Measurements from ENCODE around the gene GRK1.

Gene GRK1

DNA sequence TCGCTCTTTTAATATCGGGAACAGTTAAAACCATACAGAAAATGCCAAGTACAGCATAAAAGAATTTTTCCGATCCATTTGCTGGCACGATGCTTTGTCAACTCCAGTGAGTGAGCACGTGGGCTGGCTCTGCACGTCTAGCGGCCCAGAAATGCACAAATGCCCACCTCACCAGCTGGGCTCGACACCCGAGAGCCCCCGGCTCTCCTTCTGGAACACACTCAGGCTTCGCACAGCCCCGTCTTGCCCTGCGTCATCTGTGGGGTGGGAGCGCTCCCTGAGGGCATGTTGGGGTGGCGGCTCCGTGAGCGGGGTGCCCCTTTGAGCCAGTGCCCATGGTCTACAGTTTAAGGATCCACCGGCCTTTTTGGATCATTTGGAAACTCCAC is 33.5 kb upstream of the GRK1 start:
- no peak for TF ChIP-seq CTCF (IDR thresholded peaks at IDR 0.05; ENCODE audit: low read depth, low read length, missing control alignments)
- DNase-seq (ENCODE audit: extremely low read depth, low read depth): no peak
- H3K4me3 ChIP-seq (replicated peaks; ENCODE audit: low read depth, low read length): no peak overlapping the region

- H3K4me3 ChIP-seq (replicated peaks; ENCODE audit: low read depth, low read length): no peak overlapping the region
- no peak for DNase-seq (ENCODE audit: extremely low read depth, low read depth)
- no peak for TF ChIP-seq CTCF (IDR thresholded peaks at IDR 0.05; ENCODE audit: low read depth, low read length, missing control alignments)
Observed at GRCh38 chr13:113634279-113635047, 32.6 kb upstream of the GRK1 start.

DNA sequence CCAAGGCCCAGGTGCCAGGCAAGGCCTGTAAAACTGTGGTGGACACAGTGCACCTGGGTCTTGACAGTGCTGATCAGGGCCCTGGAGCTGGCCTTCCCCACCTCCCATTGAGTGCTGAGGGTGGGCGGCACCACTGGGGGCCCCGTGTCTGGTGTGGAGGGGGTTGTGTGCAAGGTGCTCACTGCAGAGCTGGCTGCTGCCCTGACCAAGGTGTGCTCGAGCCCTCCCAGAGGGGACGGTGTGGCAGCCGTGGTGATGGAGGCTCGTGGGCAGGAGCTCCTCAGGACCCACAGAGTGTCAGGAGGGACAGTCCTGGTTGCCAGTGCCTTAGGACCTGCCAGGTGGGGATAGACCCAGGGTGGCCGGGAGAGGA is 32.0 kb upstream of the GRK1 start:
- no peak for DNase-seq (ENCODE audit: extremely low read depth, low read depth)
- no peak overlapping the region for H3K4me3 ChIP-seq (replicated peaks; ENCODE audit: low read depth, low read length)
- TF ChIP-seq CTCF (IDR thresholded peaks at IDR 0.05; ENCODE audit: low read depth, low read length, missing control alignments): no peak

DNA sequence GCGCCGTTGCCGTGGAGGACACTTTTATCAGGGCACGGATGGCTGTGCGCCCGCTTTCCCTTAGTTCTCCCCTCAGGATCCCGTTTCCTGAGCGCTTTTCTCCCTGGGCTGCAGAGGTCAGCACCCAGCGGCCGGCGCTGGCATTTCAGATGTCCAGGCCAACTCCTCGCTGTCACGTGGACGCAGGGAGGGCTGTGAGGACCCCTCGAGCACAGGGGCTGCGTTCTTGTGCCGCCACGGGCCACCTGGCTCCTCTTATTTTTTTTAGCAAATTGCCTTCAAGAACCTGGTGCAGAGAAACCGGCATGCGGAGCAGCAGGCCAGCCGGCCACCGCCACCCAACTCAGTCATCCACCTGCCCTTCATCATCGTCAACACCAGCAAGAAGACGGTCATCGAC is 31.3 kb upstream of the GRK1 start:
- no peak overlapping the region for H3K4me3 ChIP-seq (replicated peaks; ENCODE audit: low read depth, low read length)
- DNase-seq (ENCODE audit: extremely low read depth, low read depth): no peak
- no peak for TF ChIP-seq CTCF (IDR thresholded peaks at IDR 0.05; ENCODE audit: low read depth, low read length, missing control alignments)

DNA sequence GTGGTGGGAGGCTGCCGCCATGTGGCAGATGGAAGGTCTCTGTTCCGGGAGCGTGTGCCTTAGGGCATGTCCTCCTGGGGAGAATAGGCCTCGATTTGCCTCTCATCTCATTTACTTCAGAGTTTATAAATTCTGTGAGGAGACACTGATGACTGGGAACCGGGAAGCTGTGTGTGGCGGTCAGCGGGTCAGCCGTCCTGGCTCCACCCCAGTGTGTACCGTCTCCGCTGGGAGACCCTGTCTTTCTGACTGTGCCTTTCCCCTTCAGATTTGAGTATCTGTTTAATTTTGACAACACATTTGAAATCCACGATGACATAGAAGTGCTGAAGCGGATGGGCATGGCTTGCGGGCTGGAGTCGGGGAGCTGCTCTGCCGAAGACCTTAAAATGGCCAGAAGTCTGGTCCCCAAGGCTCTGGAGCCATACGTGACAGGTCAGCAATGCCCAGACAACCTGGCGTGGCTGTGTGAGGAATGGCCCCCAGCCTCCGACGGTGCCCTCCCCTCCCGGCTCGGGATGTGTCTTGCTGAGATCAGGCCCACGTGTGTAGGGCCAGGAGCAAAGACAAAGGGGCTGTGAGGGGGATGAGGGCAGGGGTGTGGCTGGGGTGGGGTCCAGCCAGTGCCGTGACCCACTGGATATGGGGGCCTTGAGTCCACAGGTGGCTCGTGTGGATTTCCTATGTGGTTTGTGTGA is 30.6 kb upstream of the GRK1 start:
- no peak for TF ChIP-seq CTCF (IDR thresholded peaks at IDR 0.05; ENCODE audit: low read depth, low read length, missing control alignments)
- no peak for DNase-seq (ENCODE audit: extremely low read depth, low read depth)
- no peak overlapping the region for H3K4me3 ChIP-seq (replicated peaks; ENCODE audit: low read depth, low read length)

DNA sequence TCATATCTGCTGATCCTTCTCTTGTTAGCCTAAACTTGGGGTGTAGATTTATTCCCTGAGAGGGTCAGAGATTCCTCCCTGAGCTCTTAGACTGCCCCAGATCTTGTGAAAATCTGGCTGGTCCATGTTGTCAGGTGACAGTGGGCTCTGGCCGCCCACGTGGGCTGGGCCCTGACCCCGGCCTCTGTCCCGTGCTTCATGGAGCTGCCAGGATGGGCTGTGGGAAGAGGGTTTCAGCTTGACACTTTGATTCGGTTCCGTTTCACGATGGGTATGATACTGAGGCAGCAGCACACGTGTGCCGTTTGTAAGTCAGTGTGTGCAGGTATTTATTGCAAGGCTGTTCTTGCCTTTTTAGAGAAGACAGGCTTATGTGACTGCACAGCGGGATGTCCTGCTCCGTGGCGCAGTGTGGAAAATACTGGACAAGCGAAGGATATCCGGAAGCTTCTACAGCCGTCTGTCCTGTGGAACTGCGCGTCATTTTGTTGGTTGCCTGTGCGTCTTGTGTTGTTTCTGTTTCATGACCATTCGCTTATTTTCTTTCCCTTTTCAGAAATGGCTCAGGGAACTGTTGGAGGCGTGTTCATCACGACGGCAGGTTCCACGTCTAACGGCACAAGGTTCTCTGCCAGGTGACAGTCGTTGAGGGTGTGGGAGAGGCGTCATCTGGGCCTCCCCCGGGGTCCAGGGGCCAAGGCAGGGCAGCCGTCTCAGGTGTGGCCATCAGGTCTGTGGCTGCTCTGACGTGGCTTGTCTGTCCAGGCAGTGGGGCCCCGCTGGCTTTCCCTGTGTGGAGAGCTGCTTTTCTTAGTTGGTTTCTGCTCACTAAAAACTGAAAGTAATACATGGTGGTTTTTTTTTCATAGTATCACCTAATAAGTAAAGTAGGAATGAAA is 29.5 kb upstream of the GRK1 start:
- H3K4me3 ChIP-seq (replicated peaks; ENCODE audit: low read depth, low read length): no peak overlapping the region
- TF ChIP-seq CTCF (IDR thresholded peaks at IDR 0.05; ENCODE audit: low read depth, low read length, missing control alignments): no peak
- DNase-seq (ENCODE audit: extremely low read depth, low read depth): no peak
